ENCODE data around the gene DNHD1.

The DNHD1 gene

DNA sequence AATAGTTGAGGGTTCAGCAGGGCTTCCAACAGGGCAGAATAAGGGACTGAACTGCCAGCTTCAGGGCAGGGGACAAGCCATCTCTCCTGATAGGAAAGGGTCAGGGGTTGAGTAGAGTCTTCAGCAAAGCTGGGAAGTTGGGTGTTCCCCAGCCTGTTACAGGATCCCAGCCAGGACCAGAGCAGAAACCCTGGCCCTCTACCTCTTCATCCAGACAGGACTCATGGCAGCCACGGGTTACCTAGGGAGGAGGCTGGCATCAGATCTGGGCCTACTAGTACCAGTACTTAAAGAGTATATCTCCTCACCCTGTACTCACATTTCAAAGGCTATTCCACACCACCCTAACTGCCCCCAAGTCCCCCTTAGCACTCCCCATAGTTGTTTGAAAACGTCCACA, 117.4 kb downstream of the DNHD1 start:
- DNase-seq, result no peak

DNA sequence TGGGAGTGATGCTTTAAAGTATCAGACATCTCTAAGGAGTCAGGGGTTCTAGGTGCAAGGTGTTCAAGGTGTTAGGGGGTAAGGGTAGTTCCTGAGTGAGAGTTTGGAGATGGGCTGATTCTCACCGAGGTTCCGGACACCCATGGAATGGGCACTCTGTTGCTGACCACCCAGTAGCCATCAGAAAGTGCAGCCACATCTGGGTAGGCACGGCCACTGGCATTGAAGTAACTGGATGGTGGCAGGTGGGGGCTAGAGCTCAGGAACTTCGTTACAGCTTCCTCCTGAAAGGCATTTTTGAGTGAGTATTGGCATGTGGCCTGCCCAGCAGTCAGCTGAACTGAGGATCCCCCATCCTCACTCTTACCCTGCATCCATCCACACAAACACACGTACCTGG, 118.0 kb downstream of the DNHD1 start:
- DNase-seq, result no peak

DNA sequence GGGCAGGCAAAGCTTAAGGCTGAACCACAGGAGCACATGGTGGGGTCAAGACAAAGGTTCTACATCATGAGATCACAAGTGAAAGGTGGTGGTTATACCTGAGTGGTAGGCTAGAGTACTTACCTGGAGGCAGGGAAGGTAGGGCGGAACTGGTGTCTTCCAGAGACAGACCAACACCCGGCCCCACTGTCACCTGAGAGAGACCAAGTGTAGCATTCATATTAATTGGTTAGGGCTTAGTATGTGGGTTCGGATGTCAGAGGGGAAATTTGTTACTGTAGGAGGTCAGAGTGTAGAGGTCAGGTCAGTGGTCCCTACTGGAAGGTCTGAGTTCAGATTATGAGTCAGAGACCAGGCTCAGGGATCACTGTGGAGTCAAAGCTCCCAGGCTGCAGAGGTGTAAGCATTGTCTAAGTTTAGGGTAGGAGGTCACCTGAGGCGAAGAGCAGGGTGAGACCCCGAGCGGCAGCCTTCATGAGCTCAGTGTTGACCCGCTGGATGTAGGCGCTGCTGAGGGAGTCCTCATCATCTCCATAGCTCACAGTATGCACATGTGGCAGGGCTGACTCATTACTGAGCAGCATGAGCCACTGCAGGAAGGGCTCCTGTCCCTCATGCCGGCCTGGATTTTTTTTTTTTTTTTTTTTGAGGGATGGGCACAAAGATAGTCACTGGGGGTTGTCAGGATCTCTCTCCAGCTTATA, 119.0 kb downstream of the DNHD1 start:
- DNase-seq, result no peak

DNA sequence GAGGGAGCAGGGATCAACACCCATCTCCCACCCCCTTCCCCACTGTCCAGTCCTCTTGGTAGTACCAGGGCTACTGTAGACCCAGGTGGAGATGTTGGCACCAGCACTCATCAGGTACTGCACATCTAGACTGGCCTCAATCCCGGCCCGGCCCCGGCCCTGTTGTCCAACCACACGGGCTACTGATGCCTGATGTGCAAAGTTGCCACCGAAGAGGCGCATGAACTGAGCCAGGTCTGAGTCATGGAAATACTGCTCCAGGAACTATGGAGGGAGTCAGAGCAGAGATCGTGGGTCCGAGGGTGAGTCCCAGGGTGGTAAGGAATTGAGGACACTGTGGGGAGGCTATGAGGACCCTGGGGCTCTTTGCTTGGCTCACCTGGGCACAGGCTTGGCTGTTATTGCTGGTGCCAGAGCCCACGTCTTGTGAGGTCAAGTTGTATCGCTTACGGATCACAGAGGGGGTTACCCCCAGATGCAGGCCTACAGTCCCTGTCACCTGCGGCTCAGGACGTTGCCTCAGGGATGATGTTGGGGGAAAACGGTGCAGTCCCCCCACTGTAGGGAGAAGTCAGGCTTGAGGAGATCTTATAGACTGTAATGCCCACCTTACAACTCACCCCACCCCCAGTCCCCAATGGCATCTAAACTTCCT, 119.6 kb downstream of the DNHD1 start:
- no peak for DNase-seq

DNA sequence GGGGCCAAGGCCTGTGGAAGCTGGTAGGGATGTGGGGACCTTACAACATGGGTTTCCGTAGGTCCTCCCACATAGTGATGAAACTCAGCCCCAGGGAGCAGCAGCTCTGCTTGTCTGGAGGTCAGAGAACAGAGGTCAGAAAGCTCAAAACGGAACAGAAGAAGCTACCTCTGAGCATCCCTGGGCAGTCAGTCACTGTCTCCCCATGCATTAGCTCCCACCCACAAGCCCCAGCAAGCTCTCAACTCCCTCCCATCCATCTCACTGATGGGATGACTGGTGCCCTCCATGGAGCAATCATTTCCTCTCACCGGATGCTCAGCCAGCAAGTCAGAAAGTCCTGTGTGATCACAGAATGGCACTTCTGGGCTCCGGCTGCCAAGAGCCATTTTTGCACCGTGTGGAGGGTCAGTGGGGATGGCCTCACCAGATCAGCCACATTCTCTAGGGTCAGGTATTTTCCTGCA, 120.3 kb downstream of the DNHD1 start:
- no peak for DNase-seq

DNA sequence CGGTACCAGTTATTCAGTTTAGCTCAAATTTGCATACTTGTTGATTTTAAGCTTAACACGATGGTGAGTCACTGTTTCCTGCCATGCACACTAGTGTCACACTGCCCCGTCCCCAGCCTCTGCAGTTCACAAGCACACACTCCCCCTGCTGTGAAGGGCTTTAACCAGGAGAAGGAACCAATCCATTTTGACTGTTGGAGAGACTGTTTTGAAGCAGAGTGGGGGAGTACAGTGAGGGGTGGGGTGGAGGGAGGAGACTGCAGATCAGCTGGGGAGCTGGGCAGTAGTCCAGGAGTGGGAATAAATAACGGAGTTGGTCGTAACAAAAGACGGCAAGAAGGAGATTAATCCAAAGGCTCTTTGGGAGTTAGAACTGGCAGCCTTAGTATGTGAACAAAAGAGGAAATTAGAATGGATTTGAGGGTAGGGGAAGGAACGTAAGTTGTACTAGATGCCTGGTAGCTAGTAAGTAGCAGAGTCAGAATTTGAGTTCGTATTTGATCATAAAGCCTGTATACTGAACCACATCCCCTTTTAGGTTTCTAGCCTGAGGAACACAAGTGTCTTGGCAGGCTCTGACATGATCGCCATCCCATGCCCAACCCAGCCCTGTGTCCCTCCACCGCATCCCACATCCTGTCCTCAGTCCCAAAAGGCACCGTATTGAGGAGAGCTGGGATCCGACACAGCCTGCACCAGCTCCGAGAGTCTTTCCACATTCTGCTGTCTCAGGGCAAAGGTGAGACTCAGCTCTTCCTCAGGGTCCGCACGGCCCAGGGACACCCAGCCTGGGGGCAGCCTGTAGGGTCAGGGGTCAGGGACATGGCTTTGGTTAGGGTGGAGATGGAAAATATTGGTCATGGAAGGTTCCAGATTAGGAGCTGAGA, 121.3 kb downstream of the DNHD1 start:
- DNase-seq, result peak; percentile 17

DNA sequence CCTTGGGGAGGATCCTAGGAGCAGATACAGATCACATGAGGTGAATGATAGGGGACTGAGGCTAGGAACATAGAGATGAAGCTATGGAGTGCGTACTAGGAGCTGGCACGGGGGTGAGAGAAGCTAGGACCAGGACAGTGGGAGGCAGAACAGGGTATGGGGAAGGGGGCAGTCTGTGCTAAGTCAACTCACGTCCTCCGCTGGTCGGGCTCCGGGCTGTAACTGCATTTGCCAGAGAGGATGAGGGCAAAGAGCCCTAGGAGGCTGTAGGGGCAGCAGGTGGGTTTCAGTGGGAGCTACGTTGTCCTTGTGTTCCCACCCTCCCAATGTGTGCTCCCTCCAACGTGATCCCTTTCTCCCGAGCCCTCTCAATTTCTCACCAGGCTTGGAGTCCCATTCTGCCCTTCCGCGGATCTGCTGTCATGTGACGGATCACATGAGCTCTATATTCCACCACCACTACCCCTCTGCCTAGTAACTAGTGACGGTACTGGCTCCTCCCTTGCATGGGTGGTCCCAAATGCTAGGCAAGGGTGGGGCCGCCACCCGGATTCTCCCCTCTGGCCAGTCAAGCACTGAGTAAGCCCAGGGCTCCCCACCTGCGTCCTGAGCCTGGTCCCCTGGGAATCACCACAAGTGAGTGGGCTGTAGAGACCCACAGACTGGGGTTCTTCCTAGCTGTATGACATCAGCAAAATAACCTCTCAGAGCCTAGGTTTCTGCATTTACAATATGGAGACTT, 122.1 kb downstream of the DNHD1 start, which contains the start of gene TPP1:
TSS of gene TPP1 (minus strand) at position 419 of the 742 bp plus-strand sequence. CDS start at position 397, 22 bp downstream.
- peak; percentile 99 for DNase-seq

DNA sequence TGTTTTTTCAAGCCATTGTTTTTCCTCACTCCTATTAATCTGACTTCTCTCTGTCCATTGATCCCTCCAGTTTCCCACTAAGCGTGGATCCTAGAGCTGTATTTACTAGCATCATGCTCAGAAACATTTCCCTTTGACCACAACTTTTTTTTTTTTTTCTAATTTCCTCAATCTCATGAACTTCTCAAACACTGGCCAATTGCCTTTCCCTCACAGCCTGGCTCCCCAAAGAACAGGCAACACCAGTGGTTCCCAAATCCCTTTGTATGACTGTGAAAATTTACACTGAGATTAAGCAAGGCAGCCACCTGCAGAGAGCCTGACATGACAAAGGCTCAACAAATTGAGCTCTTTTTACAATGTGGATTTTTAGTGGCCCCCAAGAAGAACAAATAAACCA, 123.6 kb downstream of the DNHD1 start:
- no peak for DNase-seq
